ENCODE results near the gene NSD1. TPM values are rescaled to one million over a fixed set of nuclear protein-coding genes. Genes with fewer than 3 reads are reported as not detected.

The NSD1 gene
- total and polyA plus RNA-seq, 2 of the 4 experiments (the other 2 are of a cell fraction), result 7.7 to 31.0 TPM

- H3K4me3 ChIP-seq (ENCODE audit: insufficient read depth, low read depth, low read length), result no peak overlapping the region
- H3K4ac ChIP-seq (ENCODE audit: low read depth, low read length), result no peak overlapping the region
- H2AK9ac ChIP-seq (replicated peaks; ENCODE audit: low read depth, low read length, poor library complexity), result no peak overlapping the region
- H4K20me1 ChIP-seq (ENCODE audit: insufficient read depth, low read length), result no peaks in the 10 kb centered on the region
- H4K8ac ChIP-seq (ENCODE audit: low read depth in 2 of 2, low read length in 2 of 2), result no peak overlapping the region
- H3K27me3 ChIP-seq (ENCODE audit: control insufficient read depth, insufficient read depth, low read length), result no peaks in the 10 kb centered on the region; the same call in 1 of the 2 replicates
- POLR2A ChIA-PET (ENCODE audit: unreplicated experiment), result no interaction called here
- dilution Hi-C loops (cut with HindIII; ENCODE audit: low sequenced_read_pairs, unreplicated experiment) (no loop called here), intact Hi-C loops (cut with micrococcal nuclease) (no loop called here), in situ Hi-C loops (cut with MboI; ENCODE audit: low sequenced_read_pairs) (no loop called here)
- H3K56ac ChIP-seq (ENCODE audit: extremely low read depth, insufficient read depth, low read length), result no peak overlapping the region
- DNase-seq, result no peak
- H3K23ac ChIP-seq (ENCODE audit: low read depth, low read length), result no peak overlapping the region
- H2BK15ac ChIP-seq (ENCODE audit: low read depth, low read length), result no peak overlapping the region
- no TSS peak for BruUV-seq (replicated peaks)
- H2BK120ac ChIP-seq (ENCODE audit: low read depth, low read length), result no peak overlapping the region
- CTCF ChIA-PET, result no interaction called here
- H3K79me1 ChIP-seq (ENCODE audit: low read depth in 1 of 2, low read length in 2 of 2), result no peaks in the 10 kb centered on the region
- H2BK5ac ChIP-seq (ENCODE audit: low read depth, low read length, poor library complexity, severe bottlenecking), result no peak overlapping the region
- no peak overlapping the region for H3K9ac ChIP-seq (ENCODE audit: low read depth, low read length)
- 89% methylated on average over 7 of the region's 24 CpGs; no CpG with 5 or more reads in 1 of the 2 experiments for WGBS, 2 experiments (ENCODE audit: extremely low coverage in 2 of 2, insufficient read length in 1 of 2)
- H2BK20ac ChIP-seq (ENCODE audit: low read depth, low read length), result no peak overlapping the region
- ATAC-seq (ENCODE audit: low read depth), result no peak
- H4K5ac ChIP-seq (ENCODE audit: low read depth, low read length), result no peak overlapping the region
- H3K27ac ChIP-seq (ENCODE audit: insufficient read depth, low read length), result no peak overlapping the region
- H2AFZ ChIP-seq (replicated peaks; ENCODE audit: low read length, poor library complexity), result peak overlapping the region; percentile 49
- no peak overlapping the region for H3K18ac ChIP-seq (ENCODE audit: low read depth, low read length)
- no peaks in the 10 kb centered on the region for H3K9me1 ChIP-seq (ENCODE audit: insufficient read depth, low read length)
- H3K36me3 ChIP-seq (ENCODE audit: control insufficient read depth, insufficient read depth, low read length), result no peaks in the 10 kb centered on the region
- no peak overlapping the region for H3K4me2 ChIP-seq (ENCODE audit: low read depth, low read length)
- peaks cover 1% of the 10 kb centered on the region; the same call in 1 of the 2 replicates for H3K4me1 ChIP-seq (ENCODE audit: control insufficient read depth, insufficient read depth, low read length)
- no peaks in the 10 kb centered on the region for H3K9me3 ChIP-seq (ENCODE audit: control insufficient read depth, insufficient read depth, low read length)
- no peak overlapping the region for H3K14ac ChIP-seq (replicated peaks; ENCODE audit: low read depth, low read length)
- TF ChIP-seq RFX5 (IDR thresholded peaks at IDR 0.05; ENCODE audit: low read depth, low read length) (no peak), USF2 (IDR thresholded peaks at IDR 0.05; ENCODE audit: low read depth, low read length) (no peak), BHLHE40 (IDR thresholded peaks at IDR 0.05; ENCODE audit: low read depth, low read length) (no peak), RAD21 (IDR thresholded peaks at IDR 0.05; ENCODE audit: low read length) (no peak), MAFK (IDR thresholded peaks at IDR 0.05; ENCODE audit: low read depth, low read length) (no peak), MAZ (IDR thresholded peaks at IDR 0.05; ENCODE audit: borderline replicate concordance, low read depth, low read length) (no peak), RCOR1 (IDR thresholded peaks at IDR 0.05; ENCODE audit: insufficient replicate concordance, low read length) (no peak), FOS (IDR thresholded peaks at IDR 0.05; ENCODE audit: low read depth, low read length) (no peak)
- H4K91ac ChIP-seq (ENCODE audit: insufficient read depth, low read depth, low read length), result no peak overlapping the region
- no peak overlapping the region for H2AK5ac ChIP-seq (ENCODE audit: low read depth, low read length)
These were observed 27.7 kb upstream of the NSD1 start for GRCh38 chr5:177105691-177106476.

All from IMR-90 (cell line).